ENCODE measurements around the gene EPOP. TPM values are rescaled to one million over a fixed set of nuclear protein-coding genes. Genes with fewer than 3 reads are reported as not detected.

The EPOP gene
- total and polyA plus RNA-seq, 2 donors (not counting 3 experiments of a cell fraction or from before 2014, with no cell fraction given), result 0.43 to 2.9 TPM

GRCh38 chr17:38632334-38632733 is 42.4 kb downstream of the EPOP start:
- no peaks in the 10 kb centered on the region for H3K9me3 ChIP-seq (replicated peaks; ENCODE audit: control insufficient read depth, insufficient read depth, low read length)
- H3K4me3 ChIP-seq (replicated peaks in 1 of 3; ENCODE audit: insufficient read depth in 1 of 3, low read depth in 1 of 3, low read length in 3 of 3), result no peak overlapping the region
- no peak overlapping the region for H3K9ac ChIP-seq (replicated peaks; ENCODE audit: extremely low read depth, insufficient read depth, low read length)
- no peak overlapping the region for H3K4me2 ChIP-seq (ENCODE audit: insufficient read depth, low read length)
- CTCF ChIA-PET, result no interaction called here
- no peaks in the 10 kb centered on the region for H3K9me1 ChIP-seq (replicated peaks; ENCODE audit: control insufficient read depth, extremely low read depth, insufficient read depth, low read length)
- no peaks in the 10 kb centered on the region for H4K20me1 ChIP-seq (replicated peaks; ENCODE audit: control insufficient read depth, extremely low read depth, insufficient read depth, low read length)
- H3K4me1 ChIP-seq (ENCODE audit: control insufficient read depth, extremely low read depth, insufficient read depth, low read length), result no peaks in the 10 kb centered on the region
- POLR2A ChIA-PET, result no interaction called here
- intact Hi-C loops (cut with micrococcal nuclease), result no loop called here
- H3K27ac ChIP-seq (ENCODE audit: insufficient read depth, low read depth, low read length), result no peak overlapping the region
- no TSS peak for BruUV-seq (replicated peaks)
- no peaks in the 10 kb centered on the region for H3K79me2 ChIP-seq (ENCODE audit: control insufficient read depth, insufficient read depth, low read length)
- no peaks in the 10 kb centered on the region for H3K36me3 ChIP-seq (ENCODE audit: control insufficient read depth in 2 of 2, extremely low read depth in 1 of 2, insufficient read depth in 2 of 2, low read length in 2 of 2)
- DNase-seq (ENCODE audit: low read depth, low spot score), result no peak
- dilution Hi-C loops (cut with MboI; ENCODE audit: extremely low pct_ligation_motif_present, low sequenced_read_pairs), result no loop called here
- no peak overlapping the region for H2AFZ ChIP-seq (ENCODE audit: low read depth, low read length)
- FAIRE-seq, result no peak
- TF ChIP-seq EZH2 (IDR thresholded peaks at IDR 0.05; ENCODE audit: borderline replicate concordance, low read depth, low read length, severe bottlenecking) (no peak), CTCF (IDR thresholded peaks at IDR 0.05; ENCODE audit: extremely low read depth in 1 of 2, insufficient read depth in 1 of 2, low read depth in 1 of 2, low read length in 2 of 2) (no peak), POLR2A (IDR thresholded peaks at IDR 0.05; ENCODE audit: low read depth, low read length) (no peak)
- no peaks in the 10 kb centered on the region for H3K27me3 ChIP-seq (ENCODE audit: control insufficient read depth in 2 of 2, insufficient read depth in 2 of 2, low read length in 2 of 2)

- peaks cover 0 to 2% of the 10 kb centered on the region in 2 experiments for H3K27me3 ChIP-seq (ENCODE audit: control insufficient read depth in 2 of 2, insufficient read depth in 2 of 2, low read length in 2 of 2)
- no peak overlapping the region for H3K9ac ChIP-seq (replicated peaks; ENCODE audit: extremely low read depth, insufficient read depth, low read length)
- FAIRE-seq (no peak), DNase-seq (ENCODE audit: low read depth, low spot score) (no peak)
- dilution Hi-C loops (cut with MboI; ENCODE audit: extremely low pct_ligation_motif_present, low sequenced_read_pairs), result no loop called here
- H3K36me3 ChIP-seq (ENCODE audit: control insufficient read depth in 2 of 2, extremely low read depth in 1 of 2, insufficient read depth in 2 of 2, low read length in 2 of 2), result no peaks in the 10 kb centered on the region
- H2AFZ ChIP-seq (ENCODE audit: low read depth, low read length), result no peak overlapping the region
- intact Hi-C loops (cut with micrococcal nuclease), result no loop called here
- H3K79me2 ChIP-seq (ENCODE audit: control insufficient read depth, insufficient read depth, low read length), result no peaks in the 10 kb centered on the region
- no peaks in the 10 kb centered on the region for H3K9me1 ChIP-seq (replicated peaks; ENCODE audit: control insufficient read depth, extremely low read depth, insufficient read depth, low read length)
- H3K9me3 ChIP-seq (replicated peaks; ENCODE audit: control insufficient read depth, insufficient read depth, low read length), result no peaks in the 10 kb centered on the region
- no peaks in the 10 kb centered on the region for H4K20me1 ChIP-seq (replicated peaks; ENCODE audit: control insufficient read depth, extremely low read depth, insufficient read depth, low read length)
- H3K4me2 ChIP-seq (ENCODE audit: insufficient read depth, low read length), result no peak overlapping the region
- TF ChIP-seq EZH2 (IDR thresholded peaks at IDR 0.05; ENCODE audit: borderline replicate concordance, low read depth, low read length, severe bottlenecking) (no peak), GATA2 (IDR thresholded peaks at IDR 0.05; ENCODE audit: insufficient read depth, insufficient read length, low read depth, low read length) (no peak), POLR2A (IDR thresholded peaks at IDR 0.05; ENCODE audit: low read depth, low read length) (no peak), MYC (IDR thresholded peaks at IDR 0.05; ENCODE audit: low read depth, low read length) (no peak), POLR2AphosphoS5 (IDR thresholded peaks at IDR 0.05; ENCODE audit: insufficient read depth, low read depth, low read length) (no peak), CTCF (IDR thresholded peaks at IDR 0.05; ENCODE audit: extremely low read depth in 1 of 2, insufficient read depth in 1 of 2, low read depth in 1 of 2, low read length in 2 of 2) (no peak), MAX (IDR thresholded peaks at IDR 0.05; ENCODE audit: insufficient read depth, insufficient read length) (no peak), FOS (IDR thresholded peaks at IDR 0.05; ENCODE audit: borderline replicate concordance, insufficient read depth, low read length) (no peak), JUN (IDR thresholded peaks at IDR 0.05; ENCODE audit: borderline replicate concordance, insufficient read depth, insufficient read length, low read depth) (no peak)
- ChIA-PET CTCF (no interaction called here), POLR2A (no interaction called here)
- no peak overlapping the region for H3K27ac ChIP-seq (ENCODE audit: insufficient read depth, low read depth, low read length)
- H3K4me3 ChIP-seq (replicated peaks in 1 of 3; ENCODE audit: insufficient read depth in 1 of 3, low read depth in 1 of 3, low read length in 3 of 3), result no peak overlapping the region
- no peaks in the 10 kb centered on the region for H3K4me1 ChIP-seq (ENCODE audit: control insufficient read depth, extremely low read depth, insufficient read depth, low read length)
- no TSS peak for BruUV-seq (replicated peaks)
Measured at GRCh38 chr17:38628441-38628840, 46.3 kb downstream of the EPOP start.

Data from endothelial cell of umbilical vein (primary cell).